GM18858 (cell line): ENCODE data around the gene DIAPH3.
A peak's percentile ranks its signal among the peaks of the same experiment; 100 is the strongest.

Source experiments
- ATAC-seq: cut with Tn5 transposase; IDR thresholded peaks from one replicate; pipeline ENCODE4 v1.9.1; 2021; ENCODE audit not compliant: unreplicated experiment

DIAPH3 gene

DNA sequence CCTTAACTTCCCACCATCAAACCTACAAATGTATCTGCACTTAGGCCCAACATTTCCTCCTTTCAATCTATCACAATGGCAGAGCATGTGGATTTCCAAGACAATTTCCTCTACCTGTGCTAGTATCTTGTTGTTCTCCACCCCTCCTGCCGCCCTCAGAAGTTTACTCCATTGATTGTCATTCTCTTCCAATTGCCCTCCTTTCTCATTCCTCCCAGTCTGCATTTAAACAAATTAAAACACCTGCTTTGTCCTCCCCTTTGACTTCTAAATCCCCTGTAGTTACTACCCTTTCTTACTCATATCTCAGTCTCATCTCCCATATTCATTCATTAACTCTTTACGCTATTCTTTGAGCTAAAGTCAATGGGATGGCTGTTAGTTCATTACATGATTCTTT lies 370.6 kb downstream of the DIAPH3 start:
- ATAC-seq: no peak

DNA sequence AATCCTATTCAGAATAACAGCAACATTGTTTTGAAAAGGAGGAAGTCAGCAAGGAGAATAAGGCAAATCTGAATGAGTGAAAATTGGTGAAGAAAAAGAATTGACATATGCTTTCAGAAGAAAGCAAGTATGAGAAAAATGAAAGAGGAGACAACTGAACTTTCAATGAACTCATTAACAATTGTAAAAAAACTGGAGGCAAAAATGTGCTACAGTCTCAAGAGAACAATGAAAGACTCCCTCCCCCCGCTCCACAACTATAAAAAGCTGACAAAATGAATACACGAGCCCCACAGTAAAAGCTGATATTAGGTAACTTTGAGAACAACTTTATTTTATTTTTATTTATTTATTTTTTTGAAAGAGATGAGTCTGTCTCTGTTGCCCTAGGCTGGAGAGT lies 373.1 kb downstream of the DIAPH3 start:
- no peak for ATAC-seq

GRCh38 chr13:59789558-59789957 lies 374.2 kb downstream of the DIAPH3 start:
- no peak for ATAC-seq

DNA sequence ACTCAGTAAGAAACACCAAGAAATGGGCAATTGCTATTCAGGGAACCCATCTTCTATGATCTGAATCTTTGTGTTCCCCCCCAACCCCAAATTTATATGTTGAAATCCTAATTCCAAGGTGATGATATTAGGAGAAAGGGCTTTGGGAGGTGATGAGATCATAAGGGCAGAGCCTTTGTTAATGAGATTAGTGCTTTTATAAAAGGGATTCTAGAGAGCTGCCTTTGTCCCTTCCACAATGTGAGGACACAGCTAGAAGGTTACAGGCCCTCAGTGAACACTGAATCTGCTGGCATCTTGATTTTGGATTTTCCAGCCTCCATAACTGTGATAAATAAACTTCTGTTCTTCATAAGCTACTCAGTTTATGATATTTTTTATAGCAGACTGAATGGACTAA lies 376.0 kb downstream of the DIAPH3 start:
- ATAC-seq: no peak

DNA sequence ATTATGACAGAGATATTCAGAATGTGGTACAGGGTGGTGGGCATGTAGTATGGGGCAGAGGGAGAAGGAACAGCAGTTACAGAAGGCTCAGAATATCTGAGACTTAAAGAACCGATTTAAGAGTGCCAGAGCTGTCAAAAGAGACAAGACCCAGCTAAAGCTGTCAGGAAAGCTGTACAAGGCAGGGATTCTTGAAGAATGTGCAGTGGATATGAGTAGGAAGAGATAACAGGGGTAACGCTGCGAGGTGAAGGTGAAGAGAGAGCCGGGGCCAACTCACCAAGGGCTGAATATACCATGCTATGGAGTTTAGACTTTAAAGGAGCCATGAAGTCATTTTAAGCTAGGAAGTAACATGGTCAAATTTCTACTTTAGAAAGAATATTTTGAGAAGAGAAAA lies 381.0 kb downstream of the DIAPH3 start:
- ATAC-seq: no peak

DNA sequence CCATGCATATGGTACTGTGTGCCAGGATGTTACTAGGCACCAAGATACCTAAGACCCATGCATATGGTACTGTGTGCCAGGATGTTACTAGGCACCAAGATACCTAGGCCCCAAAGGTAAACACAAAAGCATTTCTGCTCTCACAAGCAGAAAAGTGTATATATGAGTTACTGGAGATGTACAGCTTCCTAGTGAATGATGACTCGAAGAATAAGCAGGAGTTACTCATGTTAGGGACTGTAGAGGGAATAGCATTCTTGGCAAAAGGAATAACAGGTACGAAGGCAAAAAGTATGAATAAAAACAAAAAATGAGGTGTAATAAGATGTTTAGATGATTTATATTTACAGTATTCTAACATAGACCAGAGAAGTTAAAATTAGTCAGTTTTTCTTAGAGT lies 383.7 kb downstream of the DIAPH3 start:
- no peak for ATAC-seq

GRCh38 chr13:59776924-59777690 lies 386.6 kb downstream of the DIAPH3 start:
- ATAC-seq: peak; percentile 73

- ATAC-seq: no peak
Measured at GRCh38 chr13:59774491-59774971, 389.2 kb downstream of the DIAPH3 start.

DNA sequence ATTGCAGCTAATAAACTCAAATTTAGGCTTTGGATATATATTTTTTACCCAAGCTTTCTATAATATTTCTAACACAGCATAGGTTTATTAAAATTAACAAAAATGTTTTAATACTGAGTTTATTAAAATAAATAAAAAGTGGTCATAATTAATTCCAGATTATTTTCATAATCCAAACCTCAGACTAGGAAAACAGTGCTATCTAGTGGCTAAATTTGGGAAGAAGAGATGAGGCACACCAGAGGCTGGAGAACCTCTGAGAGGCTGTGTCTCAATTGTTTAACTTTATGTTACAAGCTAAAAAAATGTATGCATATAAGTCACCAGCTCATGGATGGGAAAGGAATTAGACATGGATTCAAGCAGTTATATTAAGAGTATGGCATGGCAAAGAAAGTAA lies 392.5 kb downstream of the DIAPH3 start:
- ATAC-seq: no peak

DNA sequence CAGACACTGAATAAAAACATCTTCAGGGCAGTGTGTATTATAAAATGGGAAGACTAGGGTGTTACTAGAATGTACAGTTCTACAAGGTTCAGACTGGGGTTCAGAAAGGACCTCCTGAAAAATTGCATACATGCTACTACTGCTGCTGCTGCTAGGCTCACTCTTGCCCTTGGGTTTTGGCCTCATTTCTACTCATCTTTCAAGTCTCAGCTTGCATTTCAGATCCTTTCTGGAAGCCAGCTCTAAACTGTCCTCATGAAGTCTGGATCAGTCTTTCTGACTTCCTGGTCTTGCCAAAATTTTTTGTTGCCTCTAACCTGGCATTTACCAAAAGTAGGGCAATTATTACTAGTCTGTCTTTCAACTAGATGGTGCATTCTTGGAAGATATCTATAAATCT lies 393.3 kb downstream of the DIAPH3 start:
- no peak for ATAC-seq

DNA sequence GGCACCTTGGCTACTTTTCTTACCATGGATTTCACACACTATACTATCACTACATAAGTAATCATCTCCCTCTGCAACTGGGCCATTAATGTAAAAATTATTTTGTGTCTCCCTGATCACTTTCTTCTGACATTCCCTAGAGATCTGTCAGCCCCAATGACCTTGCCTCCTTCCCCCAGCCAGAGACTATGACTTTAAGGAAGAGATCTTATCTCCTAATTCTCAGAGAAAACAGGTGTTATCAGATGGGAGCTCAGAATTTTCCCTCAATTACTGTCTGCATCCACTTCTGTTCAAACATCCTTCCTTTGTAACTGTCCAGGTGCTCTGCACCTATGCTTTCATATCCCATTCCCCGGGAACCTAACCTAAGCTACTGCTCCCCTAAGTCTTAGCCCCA lies 397.5 kb downstream of the DIAPH3 start:
- ATAC-seq: no peak

DNA sequence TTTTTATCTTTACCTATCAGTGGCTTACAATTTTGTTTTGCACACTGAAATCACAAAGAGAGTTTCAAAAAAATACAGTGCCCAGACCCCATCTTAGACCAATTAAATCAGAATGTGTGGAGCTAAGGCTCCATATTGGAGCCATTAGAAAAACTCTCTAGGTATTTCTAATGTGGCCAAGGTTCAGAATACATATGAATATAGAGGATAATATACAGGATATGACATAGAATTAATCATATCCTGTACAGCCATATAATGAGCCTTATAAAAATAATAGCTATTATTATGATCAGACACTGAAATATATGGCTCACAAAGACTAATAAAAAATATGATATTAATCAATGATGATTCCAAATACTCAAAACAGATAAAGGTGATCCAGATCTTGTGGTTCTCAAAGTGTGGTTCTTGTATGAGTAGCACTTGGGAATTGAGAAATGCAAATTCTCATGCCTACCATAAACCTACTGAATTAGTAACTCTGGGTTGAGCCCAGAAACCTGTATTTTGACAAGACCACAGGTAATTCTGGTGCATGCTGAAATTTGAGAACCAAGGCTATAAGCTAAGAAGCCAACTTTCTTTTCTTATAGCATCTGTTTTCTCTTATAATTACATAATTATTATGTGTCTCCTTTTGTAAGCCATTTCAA lies 408.0 kb downstream of the DIAPH3 start:
- ATAC-seq: peak; percentile 44

- ATAC-seq: no peak
Measured at GRCh38 chr13:59754411-59754810, 409.3 kb downstream of the DIAPH3 start.

- no peak for ATAC-seq
Measured at GRCh38 chr13:59750860-59751259, 412.9 kb downstream of the DIAPH3 start.

- no peak for ATAC-seq
Measured at GRCh38 chr13:59748046-59748445, 415.7 kb downstream of the DIAPH3 start.

GRCh38 chr13:59747529-59747928 lies 416.2 kb downstream of the DIAPH3 start:
- ATAC-seq: no peak

DNA sequence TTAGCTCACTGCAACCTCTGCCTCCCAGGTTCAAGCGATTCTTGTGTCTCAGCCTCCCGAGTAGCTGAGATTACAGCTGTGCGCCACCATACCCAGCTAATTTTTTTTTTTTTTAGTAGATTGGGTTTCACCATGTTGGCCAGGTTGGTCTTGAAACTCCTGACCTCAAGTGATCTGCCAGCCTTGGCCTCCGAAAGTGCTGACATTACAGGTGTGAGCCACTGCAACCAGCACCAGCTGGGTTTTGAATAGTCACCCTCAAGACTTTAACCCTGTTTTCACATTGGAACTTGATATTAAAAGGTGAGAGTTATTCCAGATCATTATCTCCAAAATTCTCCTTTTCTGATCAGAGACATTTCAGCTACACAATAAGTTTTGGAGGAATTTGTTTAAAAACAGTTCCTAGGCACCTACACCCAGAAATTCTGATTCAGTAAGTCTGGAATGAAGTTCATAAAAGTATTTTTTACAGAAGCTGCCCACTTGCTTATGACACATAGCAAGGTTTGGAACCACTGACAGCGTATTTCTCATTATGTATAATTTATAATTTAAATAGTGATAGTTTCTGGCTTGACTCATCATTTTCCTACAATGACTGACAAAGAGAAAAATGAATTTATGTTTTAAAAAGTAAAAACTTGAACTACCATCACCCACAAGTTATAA lies 417.3 kb downstream of the DIAPH3 start:
- ATAC-seq: no peak

GRCh38 chr13:59745392-59745788 lies 418.3 kb downstream of the DIAPH3 start:
- no peak for ATAC-seq

- peak; percentile 44 for ATAC-seq
Measured at GRCh38 chr13:59744747-59745391, 418.9 kb downstream of the DIAPH3 start.

- ATAC-seq: no peak
Measured at GRCh38 chr13:59743195-59743594, 420.5 kb downstream of the DIAPH3 start.

GRCh38 chr13:59742467-59742866 lies 421.3 kb downstream of the DIAPH3 start:
- no peak for ATAC-seq
